ENCODE measurements around the gene MED13L.

DNA sequence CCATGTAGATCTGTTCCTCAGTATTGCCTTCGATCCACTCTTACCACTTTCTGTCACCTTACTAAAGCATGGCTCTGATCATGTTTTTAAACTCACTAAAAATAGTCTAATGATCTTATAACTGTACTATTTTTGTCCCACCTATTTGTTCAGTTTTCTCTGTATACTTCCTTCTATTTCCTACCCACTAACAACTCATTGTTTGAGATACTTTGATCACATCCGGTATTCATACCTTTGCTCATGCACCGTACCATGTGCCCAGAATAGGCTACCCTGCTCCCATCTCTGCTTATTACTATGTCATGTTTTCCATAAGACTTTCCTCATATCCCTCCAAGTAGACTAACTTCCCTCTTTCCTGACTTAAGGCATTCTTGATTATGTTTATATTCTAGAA lies 128.6 kb downstream of the MED13L start:
- TF ChIP-seq FOXP2 (optimal IDR thresholded peaks at IDR 0.05; ENCODE audit: borderline replicate concordance, extremely low read depth, extremely low read length, insufficient read depth) (no peak), SIN3A (IDR thresholded peaks at IDR 0.05; ENCODE audit: borderline replicate concordance, insufficient read depth, low read length) (no peak), TAF1 (IDR thresholded peaks at IDR 0.05; ENCODE audit: borderline replicate concordance, insufficient read depth, low read length) (no peak), POLR2AphosphoS5 (IDR thresholded peaks at IDR 0.05; ENCODE audit: low read depth, low read length) (no peak)
- TF ChIP-seq, protein P1, sequence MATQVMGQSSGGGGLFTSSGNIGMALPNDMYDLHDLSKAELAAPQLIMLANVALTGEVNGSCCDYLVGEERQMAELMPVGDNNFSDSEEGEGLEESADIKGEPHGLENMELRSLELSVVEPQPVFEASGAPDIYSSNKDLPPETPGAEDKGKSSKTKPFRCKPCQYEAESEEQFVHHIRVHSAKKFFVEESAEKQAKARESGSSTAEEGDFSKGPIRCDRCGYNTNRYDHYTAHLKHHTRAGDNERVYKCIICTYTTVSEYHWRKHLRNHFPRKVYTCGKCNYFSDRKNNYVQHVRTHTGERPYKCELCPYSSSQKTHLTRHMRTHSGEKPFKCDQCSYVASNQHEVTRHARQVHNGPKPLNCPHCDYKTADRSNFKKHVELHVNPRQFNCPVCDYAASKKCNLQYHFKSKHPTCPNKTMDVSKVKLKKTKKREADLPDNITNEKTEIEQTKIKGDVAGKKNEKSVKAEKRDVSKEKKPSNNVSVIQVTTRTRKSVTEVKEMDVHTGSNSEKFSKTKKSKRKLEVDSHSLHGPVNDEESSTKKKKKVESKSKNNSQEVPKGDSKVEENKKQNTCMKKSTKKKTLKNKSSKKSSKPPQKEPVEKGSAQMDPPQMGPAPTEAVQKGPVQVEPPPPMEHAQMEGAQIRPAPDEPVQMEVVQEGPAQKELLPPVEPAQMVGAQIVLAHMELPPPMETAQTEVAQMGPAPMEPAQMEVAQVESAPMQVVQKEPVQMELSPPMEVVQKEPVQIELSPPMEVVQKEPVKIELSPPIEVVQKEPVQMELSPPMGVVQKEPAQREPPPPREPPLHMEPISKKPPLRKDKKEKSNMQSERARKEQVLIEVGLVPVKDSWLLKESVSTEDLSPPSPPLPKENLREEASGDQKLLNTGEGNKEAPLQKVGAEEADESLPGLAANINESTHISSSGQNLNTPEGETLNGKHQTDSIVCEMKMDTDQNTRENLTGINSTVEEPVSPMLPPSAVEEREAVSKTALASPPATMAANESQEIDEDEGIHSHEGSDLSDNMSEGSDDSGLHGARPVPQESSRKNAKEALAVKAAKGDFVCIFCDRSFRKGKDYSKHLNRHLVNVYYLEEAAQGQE (IDR thresholded peaks at IDR 0.05; ENCODE audit: insufficient read depth in 1 of 2, low read depth in 2 of 2, low read length in 2 of 2): no peak

All from PFSK-1 (cell line).